ENCODE results near the gene COL21A1.

COL21A1 gene

GRCh38 chr6:56065408-56065807 lies 182.0 kb downstream of the COL21A1 start:
- TF ChIP-seq CTCF (IDR thresholded peaks at IDR 0.05; ENCODE audit: insufficient read depth, low read length, poor library complexity, severe bottlenecking) = no peak
- H3K36me3 ChIP-seq (ENCODE audit: control insufficient read depth, insufficient read depth, low read length) = no peaks in the 10 kb centered on the region
- H3K4me3 ChIP-seq (replicated peaks; ENCODE audit: low read depth, low read length) = no peak overlapping the region
- no peak for DNase-seq (ENCODE audit: extremely low read depth, insufficient read length)
- no peaks in the 10 kb centered on the region for H3K27me3 ChIP-seq (replicated peaks; ENCODE audit: control insufficient read depth, insufficient read depth, low read length)

- no peak for TF ChIP-seq CTCF (IDR thresholded peaks at IDR 0.05; ENCODE audit: insufficient read depth, low read length, poor library complexity, severe bottlenecking)
- no peak for DNase-seq (ENCODE audit: extremely low read depth, insufficient read length)
- Histone ChIP-seq H3K27me3 (replicated peaks; ENCODE audit: control insufficient read depth, insufficient read depth, low read length) (no peaks in the 10 kb centered on the region), H3K4me3 (replicated peaks; ENCODE audit: low read depth, low read length) (no peak overlapping the region), H3K36me3 (ENCODE audit: control insufficient read depth, insufficient read depth, low read length) (no peaks in the 10 kb centered on the region)
Observed at GRCh38 chr6:56062836-56063235, 184.5 kb downstream of the COL21A1 start.

- Histone ChIP-seq H3K27me3 (replicated peaks; ENCODE audit: control insufficient read depth, insufficient read depth, low read length) (no peaks in the 10 kb centered on the region), H3K4me3 (replicated peaks; ENCODE audit: low read depth, low read length) (no peak overlapping the region), H3K36me3 (ENCODE audit: control insufficient read depth, insufficient read depth, low read length) (no peaks in the 10 kb centered on the region)
- no peak for DNase-seq (ENCODE audit: extremely low read depth, insufficient read length)
- no peak for TF ChIP-seq CTCF (IDR thresholded peaks at IDR 0.05; ENCODE audit: insufficient read depth, low read length, poor library complexity, severe bottlenecking)
Observed at GRCh38 chr6:56058636-56059035, 188.7 kb downstream of the COL21A1 start.

- no peak for TF ChIP-seq CTCF (IDR thresholded peaks at IDR 0.05; ENCODE audit: insufficient read depth, low read length, poor library complexity, severe bottlenecking)
- no peaks in the 10 kb centered on the region for H3K36me3 ChIP-seq (ENCODE audit: control insufficient read depth, insufficient read depth, low read length)
- no peak for DNase-seq (ENCODE audit: extremely low read depth, insufficient read length)
- H3K27me3 ChIP-seq (replicated peaks; ENCODE audit: control insufficient read depth, insufficient read depth, low read length) = no peaks in the 10 kb centered on the region
- H3K4me3 ChIP-seq (replicated peaks; ENCODE audit: low read depth, low read length) = no peak overlapping the region
Observed at GRCh38 chr6:56055081-56055704, 192.2 kb downstream of the COL21A1 start.

GRCh38 chr6:56051202-56051598 lies 196.2 kb downstream of the COL21A1 start:
- H3K27me3 ChIP-seq (replicated peaks; ENCODE audit: control insufficient read depth, insufficient read depth, low read length) = no peaks in the 10 kb centered on the region
- no peak for DNase-seq (ENCODE audit: extremely low read depth, insufficient read length)
- no peaks in the 10 kb centered on the region for H3K36me3 ChIP-seq (ENCODE audit: control insufficient read depth, insufficient read depth, low read length)
- no peak for TF ChIP-seq CTCF (IDR thresholded peaks at IDR 0.05; ENCODE audit: insufficient read depth, low read length, poor library complexity, severe bottlenecking)
- H3K4me3 ChIP-seq (replicated peaks; ENCODE audit: low read depth, low read length) = no peak overlapping the region

Measured in GM06990 (cell line).